ENCODE results near the gene PCSK6.
"Not testable (repeated sequence)": the region's sequence is repeated elsewhere in the genome, so short reads cannot be mapped to it uniquely, and the experiment has no call there.

PCSK6 gene

GRCh38 chr15:101396484-101397261, 92.8 kb downstream of the PCSK6 start:
- DNase-seq, result no peak

DNA sequence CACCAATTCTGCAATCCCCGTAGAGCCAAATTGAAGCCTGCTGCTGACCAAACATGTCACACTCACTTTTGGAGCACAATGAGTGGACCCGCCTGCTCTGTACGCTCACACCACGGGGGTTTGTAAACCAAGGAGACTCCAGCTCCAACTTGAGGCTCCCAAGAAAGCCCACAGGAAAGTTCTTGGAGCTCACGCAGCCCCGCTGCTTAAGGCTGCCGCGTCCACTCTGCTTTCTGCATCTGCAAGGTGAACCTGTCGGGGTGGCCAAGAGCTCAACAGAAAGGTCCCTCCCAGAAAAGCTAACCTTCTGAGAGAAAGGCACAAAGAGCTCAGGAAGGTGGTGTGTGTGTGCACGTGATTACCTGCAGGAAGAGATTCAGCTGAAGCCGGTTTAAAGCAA, 94.9 kb downstream of the PCSK6 start:
- no peak for DNase-seq

DNA sequence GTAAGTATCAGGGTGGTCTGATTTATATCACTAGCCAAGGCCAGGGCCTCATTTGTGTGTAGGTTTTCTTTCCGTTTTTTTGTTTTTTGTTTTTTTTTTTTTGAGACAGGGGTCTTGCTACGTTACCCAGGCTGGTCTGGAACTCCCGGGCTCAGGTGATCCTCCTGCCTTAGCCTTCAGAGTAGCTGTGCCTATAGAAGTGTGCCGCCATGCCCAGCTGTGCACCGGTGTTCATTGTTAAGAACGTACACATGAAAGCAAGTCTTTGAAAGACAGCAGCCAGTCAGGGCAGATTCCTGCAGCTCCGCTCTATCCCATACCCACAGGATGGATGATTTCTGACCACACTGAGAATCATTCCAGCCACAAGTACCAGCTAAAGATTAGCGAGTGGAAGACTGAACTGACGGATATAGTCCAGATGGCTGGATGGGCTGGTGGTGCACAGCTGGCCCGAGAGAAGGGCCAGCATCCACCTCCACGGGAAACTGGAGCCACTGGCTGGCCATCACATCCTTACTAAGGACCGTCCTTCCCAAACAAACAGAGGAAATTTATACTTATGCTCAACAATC, 95.4 kb downstream of the PCSK6 start:
- DNase-seq, result no peak

GRCh38 chr15:101393172-101393571, 96.3 kb downstream of the PCSK6 start:
- DNase-seq, result no peak

- no peak for DNase-seq
These were observed 97.4 kb downstream of the PCSK6 start for GRCh38 chr15:101391981-101392640.

DNA sequence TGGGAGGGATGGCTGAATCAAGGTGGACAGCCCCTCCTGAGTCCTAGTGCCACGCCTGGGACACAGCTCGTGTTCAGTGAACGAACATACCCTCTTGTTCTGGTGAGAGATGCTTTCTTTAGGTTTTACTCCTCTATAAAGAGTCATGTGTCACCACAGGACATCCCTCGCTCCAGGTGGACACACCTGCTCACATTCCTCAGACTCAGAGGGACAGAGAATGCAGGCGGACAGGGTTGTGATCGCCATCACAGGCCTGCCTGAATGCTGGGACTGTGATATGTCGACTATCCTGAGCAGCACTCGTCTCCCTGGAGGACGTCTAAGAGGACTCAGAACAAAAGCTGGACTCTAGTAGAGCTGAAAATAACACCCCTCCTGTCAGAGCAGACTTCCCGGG, 98.1 kb downstream of the PCSK6 start:
- DNase-seq, result no peak

DNA sequence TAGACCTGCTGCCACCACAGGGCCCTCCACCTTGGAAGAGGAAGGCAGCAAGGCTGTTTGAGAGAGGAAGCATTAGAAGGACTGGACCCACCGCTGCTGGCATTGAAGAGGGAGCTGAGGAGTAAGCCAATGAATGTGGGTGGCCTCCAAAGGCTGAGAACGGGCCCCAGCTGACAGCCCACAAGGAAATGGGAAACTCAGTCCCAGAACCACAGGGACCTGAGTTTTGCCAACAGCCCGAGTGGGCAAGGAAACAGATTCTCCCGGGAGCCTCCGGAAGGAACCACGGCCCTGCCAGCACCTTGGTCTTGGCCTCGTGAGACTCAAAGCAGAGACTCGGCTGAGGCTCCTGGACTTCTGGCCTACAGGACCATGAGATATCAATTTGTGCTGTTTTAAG, 99.0 kb downstream of the PCSK6 start:
- DNase-seq, result no peak

- no peak for DNase-seq
These were observed 99.4 kb downstream of the PCSK6 start for GRCh38 chr15:101390060-101390459.

GRCh38 chr15:101389362-101389761, 100.1 kb downstream of the PCSK6 start:
- DNase-seq, result no peak

GRCh38 chr15:101388046-101388445, 101.5 kb downstream of the PCSK6 start:
- no peak for DNase-seq

DNA sequence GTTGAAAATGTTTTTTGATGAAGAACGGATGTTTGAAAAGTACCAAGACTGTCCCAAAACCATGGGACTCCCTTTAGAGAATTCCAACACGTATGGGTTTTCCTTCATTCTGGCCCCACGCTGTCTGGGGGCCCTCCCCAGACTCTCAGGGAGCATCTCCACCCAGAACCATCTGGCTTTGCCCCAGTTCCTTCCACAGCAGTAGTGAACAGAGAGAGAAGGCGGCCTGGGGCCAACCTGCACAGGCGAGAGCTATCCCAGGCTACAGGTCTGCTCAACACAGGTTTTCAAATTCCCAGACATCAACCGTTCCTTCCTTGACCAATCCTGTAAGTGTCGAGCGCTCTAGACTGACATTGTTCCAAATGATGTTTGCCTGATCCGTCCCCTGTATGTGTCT, 101.9 kb downstream of the PCSK6 start:
- no peak for DNase-seq

DNA sequence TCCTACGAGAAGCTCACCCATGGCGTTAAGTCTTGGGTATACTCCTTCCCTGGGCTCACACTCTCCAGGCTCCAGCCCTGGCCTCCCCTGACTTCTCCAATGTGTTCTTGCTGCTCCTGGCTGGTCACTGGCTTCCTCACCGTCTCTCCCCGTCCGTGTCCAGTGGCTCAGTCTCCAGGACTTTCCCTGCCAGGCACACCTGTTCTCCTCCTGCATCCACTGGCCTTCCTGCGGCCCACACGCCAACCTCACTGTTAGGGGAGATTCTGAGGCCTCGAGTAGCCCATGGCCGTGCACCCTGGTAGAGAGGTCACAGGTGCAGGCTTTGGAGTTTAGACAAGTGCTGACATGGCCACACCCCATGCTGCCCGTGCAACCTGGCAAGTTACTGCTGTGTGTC, 102.5 kb downstream of the PCSK6 start:
- DNase-seq, result no peak

GRCh38 chr15:101386006-101386405, 103.5 kb downstream of the PCSK6 start:
- DNase-seq, result no peak

DNA sequence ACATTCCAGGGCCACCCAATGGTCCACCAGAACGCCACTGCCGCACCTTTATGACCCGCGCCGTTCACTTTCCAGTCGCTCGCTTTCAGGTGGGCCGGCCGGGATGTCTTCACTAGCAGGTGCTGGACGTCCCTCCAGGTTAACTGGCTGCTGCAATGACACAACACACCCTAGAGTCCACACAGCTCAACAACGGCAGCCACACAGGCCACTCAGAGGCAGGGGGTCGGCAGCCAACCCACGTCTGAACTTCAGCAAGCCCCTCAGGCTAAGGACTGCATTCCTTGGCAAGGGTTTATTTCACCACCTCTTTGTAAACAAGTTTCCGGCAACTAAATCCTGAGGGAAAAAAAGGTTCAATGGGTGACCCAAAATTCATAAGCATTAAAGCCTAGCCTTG, 105.2 kb downstream of the PCSK6 start:
- DNase-seq, result no peak

DNA sequence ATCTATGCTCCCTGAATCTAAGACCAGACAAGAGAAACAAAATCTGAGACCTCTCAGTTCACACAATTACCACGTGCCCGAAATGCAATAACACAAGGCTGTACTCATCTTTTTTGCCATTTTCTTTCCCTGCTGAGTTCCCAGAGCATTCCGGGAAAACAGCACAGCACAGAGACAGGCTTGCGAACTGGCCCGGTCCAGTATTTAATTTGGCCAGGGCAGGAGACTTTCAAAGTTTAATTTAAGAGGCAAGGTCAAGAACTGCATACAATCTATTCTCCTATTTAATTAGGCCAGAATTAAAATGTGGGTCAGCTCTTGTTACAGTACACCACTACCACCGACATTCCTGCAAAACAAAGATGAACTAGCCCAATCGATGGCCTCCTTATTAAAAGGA, 107.0 kb downstream of the PCSK6 start:
- DNase-seq, result no peak

DNA sequence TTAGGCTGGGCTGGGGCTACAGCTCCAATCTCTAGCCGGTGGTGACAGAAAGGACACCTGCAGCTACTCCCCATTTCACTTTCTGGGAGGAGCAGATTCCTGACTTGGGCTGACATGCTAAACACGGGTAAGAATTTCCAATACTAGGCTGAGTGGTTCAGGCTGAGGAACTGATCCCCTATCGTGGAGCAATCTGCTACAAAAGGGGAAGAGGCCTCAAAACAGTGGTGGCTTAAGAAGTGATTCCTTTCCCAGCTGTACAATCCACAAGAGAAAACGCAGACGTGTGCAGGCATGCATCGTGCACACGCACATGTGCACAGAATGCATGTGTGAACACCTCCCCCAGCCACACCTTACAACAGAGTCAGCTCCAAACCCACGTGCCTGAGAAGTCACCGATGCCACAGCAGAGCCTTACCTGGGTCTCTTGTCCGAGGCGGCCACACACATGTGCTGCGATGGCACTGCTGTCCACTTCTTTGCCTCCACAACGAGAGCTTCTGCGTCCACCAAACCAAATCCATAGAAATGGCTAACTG, 107.8 kb downstream of the PCSK6 start:
- no peak for DNase-seq

DNA sequence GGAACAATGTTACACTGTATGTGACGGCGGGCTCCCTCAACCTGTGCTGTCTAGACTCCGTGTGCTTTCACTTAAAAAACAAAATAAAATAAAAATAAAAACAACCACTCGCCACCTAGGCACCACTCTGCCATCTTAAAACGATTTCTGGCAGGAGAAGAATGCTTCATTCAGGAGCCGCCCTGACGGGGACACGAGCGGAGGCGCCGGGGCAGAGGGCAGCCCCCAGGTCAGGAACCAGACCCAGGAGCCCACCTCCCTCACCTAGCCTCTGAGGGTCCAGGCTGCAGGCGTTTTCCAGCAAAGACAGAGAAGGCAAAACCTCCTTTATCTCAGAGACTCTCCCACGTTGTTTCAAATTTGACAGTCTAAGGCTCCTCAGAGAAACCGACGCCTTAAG, 109.4 kb downstream of the PCSK6 start:
- no peak for DNase-seq

- DNase-seq, result no peak
These were observed 109.9 kb downstream of the PCSK6 start for GRCh38 chr15:101379647-101380046.

GRCh38 chr15:101378879-101379278, 110.6 kb downstream of the PCSK6 start:
- no peak for DNase-seq

GRCh38 chr15:101378171-101378755, 111.2 kb downstream of the PCSK6 start:
- DNase-seq, result no peak

- no peak for DNase-seq
These were observed 112.7 kb downstream of the PCSK6 start for GRCh38 chr15:101376615-101377395.

DNA sequence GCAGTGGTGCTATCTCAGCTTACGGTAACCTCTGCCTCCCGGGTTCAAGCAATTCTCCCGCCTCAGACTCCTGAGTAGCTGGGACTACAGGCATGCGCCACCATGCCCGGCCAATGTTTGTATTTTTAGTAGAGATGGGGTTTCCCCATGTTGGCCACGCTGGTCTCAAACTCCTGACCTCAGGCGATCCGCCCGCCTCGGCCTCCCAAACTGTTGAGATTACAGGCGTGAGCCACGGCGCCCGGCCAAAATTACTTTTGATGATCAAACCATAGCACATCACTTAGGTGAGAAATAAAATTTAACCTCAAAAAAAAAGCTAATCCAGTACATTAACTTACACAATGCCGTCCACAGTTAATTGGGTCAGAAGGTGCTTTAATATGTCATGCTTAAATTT, 114.5 kb downstream of the PCSK6 start:
- not testable (repeated sequence) for DNase-seq

- DNase-seq, result no peak
These were observed 115.2 kb downstream of the PCSK6 start for GRCh38 chr15:101374326-101374725.
